ENCODE measurements around the gene PHC2.

The PHC2 gene

DNA sequence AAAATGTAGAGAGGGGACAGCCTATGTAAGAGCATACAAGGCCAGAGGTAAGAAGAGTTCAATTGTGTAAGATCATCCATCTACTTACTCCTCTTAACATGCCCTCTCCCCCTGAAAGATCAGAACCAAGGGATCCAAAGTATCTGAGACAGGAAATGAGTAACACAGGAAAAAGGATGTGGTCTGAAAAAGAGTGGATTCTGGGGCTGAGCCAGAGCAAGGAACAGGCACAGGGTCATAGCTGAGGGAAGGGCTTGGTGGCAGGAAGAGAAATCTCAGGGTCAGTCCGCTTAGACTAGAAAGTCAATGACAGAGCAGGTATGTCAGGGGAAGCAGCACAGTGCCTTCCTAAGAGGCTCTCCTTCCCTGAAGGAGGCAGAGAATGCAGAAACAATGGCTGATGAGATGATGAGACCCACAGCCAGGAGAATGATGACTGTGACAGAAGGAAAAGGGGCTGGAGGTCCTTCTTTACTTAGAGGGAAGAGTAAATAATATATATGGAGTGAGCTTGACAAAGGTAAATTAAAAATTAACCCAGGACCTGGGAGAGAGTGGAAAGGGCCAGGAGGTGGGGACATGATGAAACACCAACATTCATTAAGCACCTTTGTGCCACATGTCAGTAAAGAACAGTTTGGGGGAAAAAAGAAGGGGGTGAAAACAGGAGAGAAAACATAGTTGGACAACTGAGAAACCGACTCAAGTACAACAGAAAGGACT, 83.8 kb downstream of the PHC2 start:
- DNase-seq, result peak; percentile 98

GRCh38 chr1:33346533-33346926, 84.4 kb downstream of the PHC2 start:
- DNase-seq, result no peak

GRCh38 chr1:33344896-33345560, 85.9 kb downstream of the PHC2 start:
- no peak for DNase-seq

DNA sequence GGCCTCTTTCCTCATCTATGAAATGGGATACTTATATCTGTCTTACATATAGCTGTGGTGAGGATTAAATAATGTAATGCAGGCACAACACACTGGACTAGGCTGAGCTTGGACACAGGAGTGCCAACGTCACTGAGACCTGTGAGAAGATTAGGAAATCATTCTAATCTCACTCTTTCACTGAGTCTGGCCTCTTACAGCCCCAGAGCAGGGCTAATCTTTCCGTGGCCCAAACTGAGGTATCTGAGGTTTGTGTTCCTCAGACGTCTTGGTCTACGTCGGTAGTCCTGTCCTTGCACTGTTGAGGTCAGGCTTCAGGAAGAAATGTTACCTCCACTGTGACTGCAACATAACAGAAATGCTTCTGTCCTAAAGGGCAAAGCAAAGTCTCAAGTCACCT, 87.4 kb downstream of the PHC2 start:
- no peak for DNase-seq

DNA sequence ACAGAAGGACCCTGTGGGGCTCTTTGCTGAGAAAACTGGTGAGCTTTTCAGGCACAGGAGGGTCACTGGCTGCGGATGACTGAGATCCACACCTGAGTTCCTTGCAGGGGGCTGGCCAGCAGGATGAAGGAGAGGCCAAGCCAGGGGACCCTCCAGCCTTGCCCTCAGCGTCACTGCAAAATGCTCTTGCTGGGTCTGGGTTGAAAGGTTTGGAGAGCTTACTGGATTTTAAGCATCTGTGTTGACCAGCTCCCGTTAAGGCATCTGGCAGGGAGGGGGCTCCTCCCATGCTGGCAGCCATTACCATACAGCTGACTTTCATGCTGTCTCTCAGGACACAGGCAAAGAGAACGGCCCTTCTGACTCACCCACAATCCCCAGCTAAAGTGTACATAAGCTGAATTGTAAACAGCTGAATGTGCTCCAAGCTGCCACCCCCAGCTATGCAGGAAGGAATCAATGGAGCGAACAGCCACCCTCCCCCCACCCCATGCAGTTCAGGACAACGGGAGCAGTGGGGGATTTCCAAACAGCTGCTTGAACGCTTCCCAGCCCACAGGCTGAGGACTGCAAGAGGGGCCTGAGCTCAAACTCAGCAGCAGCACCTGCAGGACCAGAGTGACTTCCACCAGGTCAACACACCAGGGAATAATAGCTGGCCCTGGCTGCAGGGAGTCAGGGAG, 88.7 kb downstream of the PHC2 start:
- peak; percentile 98 for DNase-seq

GRCh38 chr1:33341190-33341589, 89.7 kb downstream of the PHC2 start:
- no peak for DNase-seq

- DNase-seq, result no peak
Measured at GRCh38 chr1:33339413-33339812, 91.5 kb downstream of the PHC2 start.

DNA sequence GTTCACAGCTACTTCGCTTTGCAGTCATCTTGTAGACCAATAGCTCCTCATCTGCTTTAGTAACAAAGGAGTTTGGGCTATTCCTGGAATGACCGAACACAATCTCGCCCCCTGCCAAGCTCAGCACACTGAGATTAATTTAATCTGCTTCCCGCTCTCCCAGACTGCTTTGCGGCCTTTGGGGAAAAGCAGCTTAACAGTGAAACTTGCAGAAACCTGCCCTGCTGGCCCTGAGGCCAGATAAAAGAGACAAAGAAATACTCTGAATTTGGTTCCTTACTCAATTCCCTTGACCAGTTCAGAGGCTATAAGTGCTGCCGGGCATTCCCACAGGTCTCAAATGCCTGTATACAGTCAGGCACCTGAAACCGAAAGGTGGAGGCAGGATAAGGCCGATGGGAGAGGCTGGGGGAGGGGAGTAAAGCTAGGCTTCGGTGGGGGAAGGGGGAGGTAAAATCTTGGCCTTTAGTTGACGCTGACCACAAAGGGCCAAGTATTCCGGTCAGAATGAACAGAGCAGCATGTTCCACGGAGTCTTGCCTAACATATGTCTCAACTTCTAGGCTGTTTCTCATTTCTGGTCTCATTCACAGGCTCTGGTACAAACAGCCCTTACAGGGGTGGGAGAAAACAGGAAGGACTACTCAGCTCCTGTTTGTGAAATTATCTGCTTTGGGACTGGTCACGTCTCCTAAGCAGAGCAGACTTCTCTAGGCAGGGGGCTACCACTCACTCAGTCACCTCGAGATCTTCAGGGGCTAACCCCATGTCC, 92.3 kb downstream of the PHC2 start:
- peak; percentile 69 for DNase-seq

- no peak for DNase-seq
Measured at GRCh38 chr1:33338048-33338439, 92.9 kb downstream of the PHC2 start.

DNA sequence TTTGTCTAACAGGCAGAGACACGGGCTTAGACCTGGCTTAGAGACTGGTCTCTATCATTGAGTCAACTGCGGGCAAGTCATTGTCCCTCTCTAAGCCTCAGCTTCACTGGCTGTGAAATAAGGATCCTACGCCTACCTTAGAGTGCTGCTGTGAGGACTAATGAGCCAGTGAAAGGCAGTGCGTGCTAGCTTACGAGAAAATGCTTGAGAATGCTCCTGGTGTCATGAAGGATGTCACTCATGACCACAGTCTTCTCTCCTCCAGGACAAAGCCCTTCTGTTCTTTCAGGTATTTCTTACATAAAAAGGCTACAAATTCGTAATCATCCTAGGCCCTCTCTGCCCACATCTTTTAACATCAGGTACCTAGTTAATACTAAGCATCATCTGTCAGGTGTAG, 93.5 kb downstream of the PHC2 start:
- DNase-seq, result no peak

- DNase-seq, result no peak
Measured at GRCh38 chr1:33336580-33336979, 94.3 kb downstream of the PHC2 start.

DNA sequence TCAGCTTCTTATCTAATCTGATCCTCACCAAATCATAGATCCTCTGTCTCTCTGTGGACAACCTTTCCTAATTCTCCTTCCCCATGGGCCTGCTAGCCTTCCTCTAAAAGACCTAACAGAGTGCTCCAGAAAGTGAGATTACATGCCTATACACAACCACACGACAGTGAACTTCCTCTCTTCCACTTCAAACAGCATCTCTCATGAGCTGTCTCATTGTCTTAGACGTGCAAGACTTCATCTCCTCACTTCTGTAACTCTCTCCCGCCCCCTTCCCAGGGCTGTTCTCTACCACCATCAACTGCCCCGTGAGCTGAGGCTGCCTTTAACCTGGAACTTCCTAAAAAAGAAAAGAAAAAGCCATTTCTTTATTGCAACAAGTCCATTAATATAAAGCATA, 95.9 kb downstream of the PHC2 start:
- DNase-seq, result no peak

- no peak for DNase-seq
Measured at GRCh38 chr1:33334081-33334552, 96.8 kb downstream of the PHC2 start.

DNA sequence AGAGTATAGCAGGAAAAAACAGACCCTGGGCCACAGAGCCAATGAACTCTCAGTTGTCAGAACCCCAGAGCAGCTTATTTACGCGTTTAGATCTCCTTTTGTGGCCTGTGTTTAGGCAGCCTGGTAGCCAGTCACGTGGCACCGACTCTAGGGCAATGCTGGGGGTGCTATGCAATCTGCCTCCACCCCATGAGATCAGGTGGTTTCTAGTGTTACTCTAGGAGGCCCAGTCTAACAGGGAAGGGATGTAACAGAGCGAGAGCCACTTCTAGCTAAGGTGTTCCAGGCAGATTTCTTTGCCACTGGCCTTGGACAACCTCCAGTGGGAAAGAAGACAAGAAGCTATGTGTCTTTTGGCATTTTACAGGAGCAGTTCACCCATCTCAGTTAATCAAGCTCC, 98.0 kb downstream of the PHC2 start:
- DNase-seq, result no peak

DNA sequence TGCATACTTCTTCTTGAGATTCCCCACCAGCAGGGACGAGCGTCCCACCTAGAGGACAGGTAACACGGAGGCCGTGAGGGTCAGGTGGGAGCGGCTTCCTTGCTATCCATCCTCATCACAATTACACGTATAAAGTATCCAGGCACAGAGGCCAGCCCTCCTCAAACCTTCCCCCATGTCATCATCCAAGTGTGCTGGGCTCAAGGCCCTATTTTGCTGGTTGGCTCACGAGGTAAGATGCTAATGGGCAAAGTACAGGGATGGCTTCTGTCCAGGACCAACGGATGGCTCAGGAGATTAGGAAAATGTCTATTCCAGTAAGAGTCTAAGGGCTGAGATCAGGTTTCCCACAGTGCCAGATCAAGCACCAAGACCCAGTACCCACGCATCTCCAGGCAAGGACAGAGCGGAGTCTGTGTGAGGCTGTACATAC, 98.5 kb downstream of the PHC2 start:
- no peak for DNase-seq

DNA sequence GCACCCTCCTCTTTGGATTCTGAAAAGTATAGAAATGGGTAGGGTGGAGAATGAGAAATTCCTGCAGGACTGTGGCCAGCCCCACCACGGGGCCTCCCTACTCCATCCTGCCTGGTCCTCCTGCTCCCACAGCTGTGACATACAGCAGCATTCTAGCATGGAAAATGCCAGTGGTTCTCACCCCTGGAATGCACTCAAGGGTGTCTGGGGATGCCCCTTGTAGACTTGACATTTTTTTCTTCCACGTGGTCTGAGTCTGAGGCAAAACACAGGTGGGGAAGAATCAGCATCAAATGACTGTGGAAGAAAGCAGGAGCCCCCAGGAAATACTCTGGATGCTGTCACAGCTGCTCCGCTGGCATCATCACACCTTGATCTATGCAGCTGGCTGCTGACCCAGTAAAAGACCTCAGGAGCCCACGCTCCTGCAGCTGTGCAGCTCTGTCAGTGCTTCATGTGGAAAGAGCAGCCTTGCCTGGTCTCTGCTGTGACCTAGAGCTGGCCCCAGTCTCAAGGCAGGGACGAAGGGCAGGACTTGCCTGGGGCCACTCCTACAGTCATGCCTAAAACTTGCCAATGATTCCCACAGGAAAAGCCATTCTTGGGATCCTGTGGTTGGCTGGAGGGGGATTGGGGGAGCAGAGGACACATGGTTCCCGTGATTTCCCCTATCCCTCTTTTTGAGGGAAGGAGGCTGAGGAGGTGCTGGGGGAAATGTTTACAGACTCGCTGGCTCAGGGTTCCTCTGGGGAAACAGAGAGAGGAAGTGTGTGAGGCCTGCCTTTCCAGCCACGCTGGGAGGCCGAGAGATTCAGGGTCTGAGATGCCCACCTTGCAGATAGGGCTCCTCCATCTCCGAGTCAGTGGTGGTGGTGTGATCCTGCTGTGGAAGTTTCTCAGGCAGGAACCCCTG, 99.2 kb downstream of the PHC2 start:
- peak; percentile 79 for DNase-seq

DNA sequence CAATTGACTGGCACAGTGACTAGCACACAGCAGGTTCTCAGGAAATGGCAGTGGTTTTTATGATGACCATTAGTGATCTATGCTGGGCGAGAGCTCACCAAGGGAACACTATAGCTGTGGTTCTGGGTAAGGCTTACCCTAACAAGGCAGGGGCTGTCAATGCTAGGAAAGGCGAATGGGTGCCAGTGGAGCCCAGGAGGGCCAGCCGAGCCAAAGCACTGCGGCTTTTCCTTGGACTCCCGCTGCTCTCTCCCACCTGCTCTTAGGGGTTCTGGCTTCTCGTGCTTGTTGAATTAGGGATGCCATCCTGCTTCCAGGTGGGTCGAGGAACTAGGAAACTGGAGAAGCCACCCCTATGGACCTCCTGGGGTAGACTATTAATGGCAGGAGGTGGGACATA, 100.0 kb downstream of the PHC2 start:
- DNase-seq, result no peak

DNA sequence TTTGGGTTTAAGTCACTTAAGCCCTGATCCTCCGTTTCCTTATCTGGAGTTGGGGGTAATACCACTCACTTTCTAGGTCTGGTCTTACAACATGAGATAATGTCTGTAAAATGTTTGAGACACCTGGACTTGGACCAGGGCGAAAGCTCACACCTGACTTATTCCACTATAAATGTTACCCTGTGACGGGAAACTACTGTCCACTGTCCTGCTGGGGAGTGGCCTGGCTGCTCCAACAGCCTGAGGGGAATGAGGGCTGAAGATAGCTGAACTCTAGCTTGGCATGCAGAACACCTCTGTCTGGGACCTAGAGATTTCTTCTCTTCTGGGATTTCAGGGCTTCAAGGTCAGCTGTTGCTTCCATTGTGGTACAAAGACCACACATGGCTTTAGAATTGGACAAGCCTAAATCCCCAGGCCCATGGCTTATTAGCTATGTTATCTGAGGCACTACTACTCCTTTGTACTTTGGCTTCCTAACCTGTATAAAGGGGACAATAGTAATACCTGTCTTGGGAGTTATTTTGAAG, 100.5 kb downstream of the PHC2 start:
- DNase-seq, result no peak

DNA sequence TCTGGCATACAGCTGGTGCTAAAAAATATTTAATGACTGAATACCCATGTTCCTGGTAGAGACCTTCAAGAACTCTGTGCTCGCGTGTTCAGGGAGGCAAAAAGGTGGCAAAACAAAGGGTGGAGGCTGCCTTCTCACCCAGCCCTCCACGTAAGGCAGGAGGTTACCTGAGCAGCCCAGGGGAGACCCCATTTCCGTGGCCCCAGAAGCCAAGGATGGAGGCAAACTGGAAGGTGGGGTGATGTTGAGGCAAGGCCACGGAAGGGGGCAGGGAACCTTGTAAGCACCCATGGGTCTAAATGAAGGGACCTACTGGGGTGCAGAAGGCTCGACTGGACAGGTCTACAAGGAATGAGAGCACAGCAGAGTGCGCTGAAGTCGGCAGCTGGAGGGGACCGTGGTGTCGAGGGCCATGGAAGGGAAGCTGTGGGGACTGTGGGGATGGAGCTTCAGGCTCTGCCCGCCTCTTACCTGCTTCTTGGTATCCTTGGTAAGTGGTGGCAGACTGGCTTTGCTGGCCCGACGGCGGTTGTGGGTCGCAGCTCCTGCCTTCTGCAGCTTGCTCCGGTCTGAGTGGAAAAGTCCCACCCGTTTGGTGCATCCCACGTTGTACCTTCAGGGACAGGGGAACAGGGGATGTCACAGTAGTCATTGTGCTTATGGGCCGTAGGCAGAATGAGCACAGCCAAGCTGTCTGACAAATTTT, 101.1 kb downstream of the PHC2 start:
- DNase-seq, result no peak

DNA sequence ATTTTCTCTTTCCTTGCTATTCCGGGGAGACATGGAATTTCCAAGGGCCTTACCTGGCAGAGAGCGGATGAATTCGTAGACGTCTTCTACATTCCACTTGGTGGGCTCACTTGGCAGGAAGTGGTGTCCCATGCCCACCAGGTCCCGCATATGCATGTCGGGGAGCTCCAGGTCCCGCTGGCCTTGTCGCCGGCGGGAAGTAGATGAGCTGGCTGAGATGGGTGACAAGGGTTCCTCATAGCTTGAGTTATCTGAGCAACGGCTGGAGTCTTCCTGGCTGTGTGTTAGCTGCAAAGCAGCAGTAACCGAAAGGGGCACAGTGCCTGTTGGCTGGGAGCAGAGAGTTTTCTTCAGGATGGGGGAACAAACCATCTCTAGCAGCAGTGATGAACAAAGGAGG, 102.1 kb downstream of the PHC2 start:
- no peak for DNase-seq

Measured in EL (cell line).